ENCODE data around the gene YLPM1.

The YLPM1 gene

GRCh38 chr14:74786796-74787315 lies 23.7 kb downstream of the YLPM1 start:
- no peak for DNase-seq (ENCODE audit: low read depth)

- DNase-seq (ENCODE audit: low read depth) = no peak
Observed at GRCh38 chr14:74792249-74793039, 29.3 kb downstream of the YLPM1 start.

GRCh38 chr14:74793506-74794155 lies 30.5 kb downstream of the YLPM1 start:
- DNase-seq (ENCODE audit: low read depth) = no peak

- no peak for DNase-seq (ENCODE audit: low read depth)
Observed at GRCh38 chr14:74794947-74795346, 31.8 kb downstream of the YLPM1 start.

- no peak for DNase-seq (ENCODE audit: low read depth)
Observed at GRCh38 chr14:74799765-74800164, 36.6 kb downstream of the YLPM1 start.

- no peak for DNase-seq (ENCODE audit: low read depth)
Observed at GRCh38 chr14:74800780-74801179, 37.7 kb downstream of the YLPM1 start.

- DNase-seq (ENCODE audit: low read depth) = no peak
Observed at GRCh38 chr14:74801396-74801795, 38.3 kb downstream of the YLPM1 start.

- DNase-seq (ENCODE audit: low read depth) = no peak
Observed at GRCh38 chr14:74804219-74804825, 41.2 kb downstream of the YLPM1 start.

GRCh38 chr14:74807853-74808545 lies 44.9 kb downstream of the YLPM1 start:
- no peak for DNase-seq (ENCODE audit: low read depth)

- no peak for DNase-seq (ENCODE audit: low read depth)
Observed at GRCh38 chr14:74816124-74816523, 53.0 kb downstream of the YLPM1 start.

- no peak for DNase-seq (ENCODE audit: low read depth)
Observed at GRCh38 chr14:74820288-74820687, 57.2 kb downstream of the YLPM1 start.

GRCh38 chr14:74821267-74821915 lies 58.3 kb downstream of the YLPM1 start:
- no peak for DNase-seq (ENCODE audit: low read depth)

GRCh38 chr14:74824997-74825396 lies 61.9 kb downstream of the YLPM1 start:
- DNase-seq (ENCODE audit: low read depth) = no peak

- DNase-seq (ENCODE audit: low read depth) = no peak
Observed at GRCh38 chr14:74826574-74826973, 63.5 kb downstream of the YLPM1 start.

- no peak for DNase-seq (ENCODE audit: low read depth)
Observed at GRCh38 chr14:74829251-74829650, 66.1 kb downstream of the YLPM1 start.

GRCh38 chr14:74832849-74833248 lies 69.7 kb downstream of the YLPM1 start:
- DNase-seq (ENCODE audit: low read depth) = no peak

- no peak for DNase-seq (ENCODE audit: low read depth)
Observed at GRCh38 chr14:74834692-74835392, 71.7 kb downstream of the YLPM1 start.

- no peak for DNase-seq (ENCODE audit: low read depth)
Observed at GRCh38 chr14:74835645-74836250, 72.6 kb downstream of the YLPM1 start.

GRCh38 chr14:74836251-74836960 lies 73.3 kb downstream of the YLPM1 start:
- no peak for DNase-seq (ENCODE audit: low read depth)

- DNase-seq (ENCODE audit: low read depth) = no peak
Observed at GRCh38 chr14:74838166-74838565, 75.0 kb downstream of the YLPM1 start.
